Nephron (organoid): ENCODE results near the gene MORC3.
A peak's percentile ranks its signal among the peaks of the same experiment; 100 is the strongest.
"Not testable (repeated sequence)": the region's sequence is repeated elsewhere in the genome, so short reads cannot be mapped to it uniquely, and the experiment has no call there.

Experiments used
- H3K27ac Mint-ChIP-seq, 3 experiments: 2 replicates each; pipeline ENCODE4 v1.8.0; 2020; ENCODE audit warnings: mixed read lengths in 3 of 3, mild to moderate bottlenecking in 2 of 3, moderate library complexity in 1 of 3
- H3K27me3 Mint-ChIP-seq: 2 replicates; pipeline ENCODE4 v1.8.0; 2021; ENCODE audit warnings: low read depth, mild to moderate bottlenecking, moderate library complexity, mixed read lengths
- H3K36me3 Mint-ChIP-seq: 2 replicates; pipeline ENCODE4 v1.8.0; 2020; ENCODE audit warnings: low read depth, mixed read lengths
- H3K4me1 Mint-ChIP-seq: 2 replicates; pipeline ENCODE4 v1.8.0; 2020; ENCODE audit warnings: mixed read lengths
- H3K4me3 Mint-ChIP-seq, 3 experiments: 2 replicates each; pipeline ENCODE4 v1.8.0; 2020; ENCODE audit warnings: mild to moderate bottlenecking in 3 of 3, mixed read lengths in 3 of 3, moderate library complexity in 2 of 3
- H3K9me3 Mint-ChIP-seq: 2 replicates; pipeline ENCODE4 v1.8.0; 2020; ENCODE audit warnings: mixed read lengths
- CTCF ChIP-seq, 3 experiments: fragments of 200-600 bp; sonication (generic); IDR thresholded peaks; one replicate each; pipeline ENCODE4 v1.5.0; 2021; ENCODE audit warnings: antibody characterized with exemption in 3 of 3; ENCODE audit not compliant: unreplicated experiment in 3 of 3

Gene MORC3

GRCh38 chr21:36319767-36320420, at the start of gene MORC3:
Gene MORC3 (plus strand): TSS chr21:36320197. CDS start chr21:36320265, 68 bp downstream.
- Mint-ChIP-seq H3K36me3 (peaks cover 23% of the 10 kb centered on the region), H3K27ac (peak within 1 kb of the TSS; percentile 96 to 99 (median 97)), H3K4me1 (peaks cover 27% of the 10 kb centered on the region), H3K27me3 (no peaks in the 10 kb centered on the region), H3K9me3 (peaks cover 11% of the 10 kb centered on the region), H3K4me3 (peak within 1 kb of the TSS; percentile 88 to 94 (median 94))
- TF ChIP-seq CTCF (IDR thresholded peaks at IDR 0.05; ENCODE audit: unreplicated experiment in 3 of 3), result no peak

GRCh38 chr21:36270786-36271695, 49.0 kb upstream of the MORC3 start:
- H3K36me3 Mint-ChIP-seq, result peaks cover 12% of the 10 kb centered on the region
- H3K4me3 Mint-ChIP-seq, H3K4me1 Mint-ChIP-seq, H3K27me3 Mint-ChIP-seq, H3K27ac Mint-ChIP-seq, H3K9me3 Mint-ChIP-seq: not testable (repeated sequence)

GRCh38 chr21:36274128-36274527, 45.9 kb upstream of the MORC3 start:
- Mint-ChIP-seq H3K4me1 (peaks cover 5% of the 10 kb centered on the region), H3K27ac (no peak overlapping the region), H3K36me3 (peaks cover 14% of the 10 kb centered on the region), H3K4me3 (no peak overlapping the region), H3K9me3 (no peaks in the 10 kb centered on the region), H3K27me3 (no peaks in the 10 kb centered on the region)
- no peak for TF ChIP-seq CTCF (IDR thresholded peaks at IDR 0.05; ENCODE audit: unreplicated experiment in 3 of 3)

- no peak overlapping the region for H3K4me3 Mint-ChIP-seq
- H3K9me3 Mint-ChIP-seq, result no peaks in the 10 kb centered on the region
- H3K36me3 Mint-ChIP-seq, result peaks cover 16% of the 10 kb centered on the region
- H3K27me3 Mint-ChIP-seq, result no peaks in the 10 kb centered on the region
- H3K27ac Mint-ChIP-seq, result no peak overlapping the region
- H3K4me1 Mint-ChIP-seq, result no peaks in the 10 kb centered on the region
- no peak for TF ChIP-seq CTCF (IDR thresholded peaks at IDR 0.05; ENCODE audit: unreplicated experiment in 3 of 3)
These were observed 37.3 kb upstream of the MORC3 start for GRCh38 chr21:36282568-36283230.

GRCh38 chr21:36283231-36283622, 36.8 kb upstream of the MORC3 start:
- H3K9me3 Mint-ChIP-seq, H3K27me3 Mint-ChIP-seq, H3K4me3 Mint-ChIP-seq, H3K27ac Mint-ChIP-seq, H3K4me1 Mint-ChIP-seq: not testable (repeated sequence)
- H3K36me3 Mint-ChIP-seq, result peaks cover 10% of the 10 kb centered on the region

- peaks cover 20% of the 10 kb centered on the region for H3K4me1 Mint-ChIP-seq
- H3K9me3 Mint-ChIP-seq, result peaks cover 10% of the 10 kb centered on the region
- peaks cover 24% of the 10 kb centered on the region for H3K36me3 Mint-ChIP-seq
- H3K27ac Mint-ChIP-seq, result peak overlapping the region; percentile 69 to 94 (median 87)
- no peaks in the 10 kb centered on the region for H3K27me3 Mint-ChIP-seq
- TF ChIP-seq CTCF (IDR thresholded peaks at IDR 0.05; ENCODE audit: unreplicated experiment in 3 of 3), result no peak
- peak overlapping the region in 1 of 3 experiments; percentile 63 for H3K4me3 Mint-ChIP-seq
These were observed 31.2 kb upstream of the MORC3 start for GRCh38 chr21:36288651-36289243.
